Activated CD8-positive, alpha-beta memory T cell treated with anti-CD3 and anti-CD28 coated beads for 4 hours (primary cell): Measurements from ENCODE around the gene SEC61A1.

Source experiments
- DNase-seq, 2 donors: peaks; one replicate each; pipeline ENCODE4 v3.0.0-alpha.2; 2020; ENCODE audit warnings: low read depth in 2 of 2

The SEC61A1 gene

GRCh38 chr3:128060473-128061381 is 8.5 kb downstream of the SEC61A1 start:
- DNase-seq: no peak

GRCh38 chr3:128062033-128062745 is 10.0 kb downstream of the SEC61A1 start:
- no peak for DNase-seq

- DNase-seq: no peak
Measured at GRCh38 chr3:128063865-128064264, 11.6 kb downstream of the SEC61A1 start.

- DNase-seq: no peak
Measured at GRCh38 chr3:128064962-128065361, 12.7 kb downstream of the SEC61A1 start.

- DNase-seq: no peak
Measured at GRCh38 chr3:128066114-128066513, 13.9 kb downstream of the SEC61A1 start.

- DNase-seq: no peak
Measured at GRCh38 chr3:128066676-128067075, 14.4 kb downstream of the SEC61A1 start.

GRCh38 chr3:128067489-128067888 is 15.3 kb downstream of the SEC61A1 start:
- DNase-seq: no peak

- no peak for DNase-seq
Measured at GRCh38 chr3:128068156-128068620, 16.0 kb downstream of the SEC61A1 start.

GRCh38 chr3:128069271-128069670 is 17.0 kb downstream of the SEC61A1 start:
- no peak for DNase-seq

- DNase-seq: no peak
Measured at GRCh38 chr3:128070898-128071591, 18.8 kb downstream of the SEC61A1 start.

- DNase-seq: no peak
Measured at GRCh38 chr3:128071771-128072453, 19.7 kb downstream of the SEC61A1 start.

GRCh38 chr3:128072454-128073184 is 20.4 kb downstream of the SEC61A1 start:
- no peak for DNase-seq

GRCh38 chr3:128073185-128073725 is 21.0 kb downstream of the SEC61A1 start:
- no peak for DNase-seq

GRCh38 chr3:128073807-128074206 is 21.6 kb downstream of the SEC61A1 start:
- DNase-seq: no peak

GRCh38 chr3:128074851-128075521 is 22.7 kb downstream of the SEC61A1 start:
- DNase-seq: no peak

- peak; percentile 64 to 73 for DNase-seq
Measured at GRCh38 chr3:128075522-128076482, 23.6 kb downstream of the SEC61A1 start.

- DNase-seq: no peak
Measured at GRCh38 chr3:128076483-128077201, 24.4 kb downstream of the SEC61A1 start.

- no peak for DNase-seq
Measured at GRCh38 chr3:128077202-128077624, 25.0 kb downstream of the SEC61A1 start.
